ENCODE measurements around the gene HK3. TPM values are rescaled to one million over a fixed set of nuclear protein-coding genes. Genes with fewer than 3 reads are reported as not detected.

Gene HK3
- total and polyA plus RNA-seq, 9 of the 15 experiments (the other 6 are each of a cell fraction or from before 2014, with no cell fraction given): 0.16 TPM; not detected in 8

- ATAC-seq: no peak
- Histone ChIP-seq H3K4me3 (no peak overlapping the region), H3K9me1 (ENCODE audit: control insufficient read depth, insufficient read depth, low read length) (no peaks in the 10 kb centered on the region), H3K27me3 (ENCODE audit: control insufficient read depth in 2 of 2, insufficient read depth in 2 of 2, low read length in 2 of 2) (peaks cover 24 to 84% of the 10 kb centered on the region in 2 experiments), H3K4me2 (ENCODE audit: insufficient read depth, low read length) (no peak overlapping the region), H3K27ac (ENCODE audit: extremely low read depth, low read depth, low read length) (no peak overlapping the region), H3K79me2 (ENCODE audit: control insufficient read depth, insufficient read depth, low read length) (no peaks in the 10 kb centered on the region), H2AFZ (ENCODE audit: low read depth, low read length) (no peak overlapping the region), H3K9ac (ENCODE audit: insufficient read depth in 1 of 2, low read depth in 2 of 2, low read length in 2 of 2) (no peak overlapping the region; a peak in 1 of 4 replicates), H3K4me1 (replicated peaks in 1 of 2; ENCODE audit: control insufficient read depth in 2 of 2, insufficient read depth in 2 of 2, low read length in 2 of 2) (peaks cover 0 to 33% of the 10 kb centered on the region in 2 experiments; a peak in 2 of 5 replicates), H4K20me1 (replicated peaks; ENCODE audit: control insufficient read depth, insufficient read depth, low read length) (peaks cover 32% of the 10 kb centered on the region; the same call in 1 of the 2 replicates), H3K9me3 (replicated peaks; ENCODE audit: control insufficient read depth, insufficient read depth, low read depth, low read length) (no peaks in the 10 kb centered on the region), H3K36me3 (ENCODE audit: control insufficient read depth, insufficient read depth, low read length) (no peaks in the 10 kb centered on the region)
- DNase-seq (ENCODE audit: extremely low read depth in 1 of 4, low spot score in 3 of 4): no peak
- in situ Hi-C loops (cut with MboI): no loop called here
- POLR2A ChIA-PET: interaction anchor here (1.0 kb wide), 1 partner anchor 21 kb away, joined by 3 read pairs; no protein-coding TSS in a partner anchor
- intact Hi-C loops (cut with micrococcal nuclease): no loop called here
- CTCF ChIA-PET (ENCODE audit: low intra/inter-chr PET ratio): no interaction called here
- no TSS peak for BruUV-seq (replicated peaks)
- no peak for FAIRE-seq
- WGBS (ENCODE audit: insufficient coverage, low coverage, missing lambda C conversion rate): 3% methylated on average over 8 of the region's 11 CpGs
- TF ChIP-seq ZKSCAN8 (CRISPR knock-in tag; IDR thresholded peaks at IDR 0.05) (no peak), ZNF23 (CRISPR knock-in tag; IDR thresholded peaks at IDR 0.05) (no peak), SREBF2 (CRISPR knock-in tag; IDR thresholded peaks at IDR 0.05) (no peak), HBP1 (CRISPR knock-in tag; IDR thresholded peaks at IDR 0.05) (no peak), WHSC1 (IDR thresholded peaks at IDR 0.05; ENCODE audit: low read length) (no peak), ZNF277 (CRISPR knock-in tag; IDR thresholded peaks at IDR 0.05; ENCODE audit: borderline replicate concordance) (no peak), KLF10 (CRISPR knock-in tag; IDR thresholded peaks at IDR 0.05) (no peak), ELF4 (CRISPR knock-in tag; IDR thresholded peaks at IDR 0.05) (no peak), CBFB (CRISPR knock-in tag; IDR thresholded peaks at IDR 0.05) (no peak), ZNF24 (IDR thresholded peaks at IDR 0.05) (no peak), ARID3B (CRISPR knock-in tag; IDR thresholded peaks at IDR 0.05; ENCODE audit: borderline replicate concordance) (no peak), ZBTB26 (CRISPR knock-in tag; IDR thresholded peaks at IDR 0.05) (no peak)
These were observed 37.9 kb downstream of the HK3 start for GRCh38 chr5:176861276-176861675.

Data from K562 (cell line).